Measurements from ENCODE around the gene INTS3.

Gene INTS3

GRCh38 chr1:153684892-153685291 is 43.0 kb upstream of the INTS3 start:
- TF ChIP-seq, protein P1, sequence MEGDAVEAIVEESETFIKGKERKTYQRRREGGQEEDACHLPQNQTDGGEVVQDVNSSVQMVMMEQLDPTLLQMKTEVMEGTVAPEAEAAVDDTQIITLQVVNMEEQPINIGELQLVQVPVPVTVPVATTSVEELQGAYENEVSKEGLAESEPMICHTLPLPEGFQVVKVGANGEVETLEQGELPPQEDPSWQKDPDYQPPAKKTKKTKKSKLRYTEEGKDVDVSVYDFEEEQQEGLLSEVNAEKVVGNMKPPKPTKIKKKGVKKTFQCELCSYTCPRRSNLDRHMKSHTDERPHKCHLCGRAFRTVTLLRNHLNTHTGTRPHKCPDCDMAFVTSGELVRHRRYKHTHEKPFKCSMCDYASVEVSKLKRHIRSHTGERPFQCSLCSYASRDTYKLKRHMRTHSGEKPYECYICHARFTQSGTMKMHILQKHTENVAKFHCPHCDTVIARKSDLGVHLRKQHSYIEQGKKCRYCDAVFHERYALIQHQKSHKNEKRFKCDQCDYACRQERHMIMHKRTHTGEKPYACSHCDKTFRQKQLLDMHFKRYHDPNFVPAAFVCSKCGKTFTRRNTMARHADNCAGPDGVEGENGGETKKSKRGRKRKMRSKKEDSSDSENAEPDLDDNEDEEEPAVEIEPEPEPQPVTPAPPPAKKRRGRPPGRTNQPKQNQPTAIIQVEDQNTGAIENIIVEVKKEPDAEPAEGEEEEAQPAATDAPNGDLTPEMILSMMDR (conservative IDR thresholded peaks at IDR 0.05; ENCODE audit: low read depth, low read length) = no peak
- H3K4me3 ChIP-seq (ENCODE audit: low read length) = no peak overlapping the region
- no peak for DNase-seq (ENCODE audit: low read depth)

GRCh38 chr1:153685544-153686340 is 42.1 kb upstream of the INTS3 start:
- TF ChIP-seq, protein P1 (conservative IDR thresholded peaks at IDR 0.05; ENCODE audit: low read depth, low read length) = no peak

DNA sequence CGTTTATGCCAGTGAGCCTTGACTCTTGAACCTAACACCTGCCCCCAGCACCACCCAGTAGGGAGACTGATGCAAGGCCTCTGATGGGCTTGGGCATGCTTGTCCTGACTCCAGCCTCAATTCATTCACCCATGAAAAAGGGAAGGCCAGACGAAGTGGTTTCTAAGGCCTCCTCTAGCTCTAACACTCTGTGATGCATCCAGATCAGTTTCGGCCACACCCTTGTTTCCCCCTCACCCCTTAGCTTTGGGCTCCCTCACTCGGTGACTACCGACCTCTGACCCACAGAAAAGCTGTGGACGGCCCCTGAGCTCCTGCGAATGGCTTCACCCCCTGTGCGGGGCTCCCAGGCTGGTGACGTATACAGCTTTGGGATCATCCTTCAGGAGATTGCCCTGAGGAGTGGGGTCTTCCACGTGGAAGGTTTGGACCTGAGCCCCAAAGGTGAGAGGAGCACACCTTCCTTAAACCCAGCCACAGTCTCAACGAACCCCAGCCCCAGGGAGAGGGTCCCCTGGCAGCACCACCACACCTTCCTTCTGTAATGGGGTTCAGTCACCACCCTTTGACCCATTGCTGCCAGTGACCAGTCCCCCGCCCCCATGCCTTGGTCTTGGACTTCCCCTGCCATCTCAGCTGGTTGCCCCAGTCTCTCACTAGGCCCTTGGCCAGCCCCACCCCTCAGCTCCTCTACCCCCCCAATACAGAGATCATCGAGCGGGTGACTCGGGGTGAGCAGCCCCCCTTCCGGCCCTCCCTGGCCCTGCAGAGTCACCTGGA is 40.3 kb upstream of the INTS3 start:
- DNase-seq (ENCODE audit: low read depth) = no peak
- no peak overlapping the region for H3K4me3 ChIP-seq (ENCODE audit: low read length)

More at GRCh38 chr1:153685544-153686340, 42.1 kb upstream of the INTS3 start:
- no peak for DNase-seq (ENCODE audit: low read depth)
- H3K4me3 ChIP-seq (ENCODE audit: low read length) = no peak overlapping the region

DNA sequence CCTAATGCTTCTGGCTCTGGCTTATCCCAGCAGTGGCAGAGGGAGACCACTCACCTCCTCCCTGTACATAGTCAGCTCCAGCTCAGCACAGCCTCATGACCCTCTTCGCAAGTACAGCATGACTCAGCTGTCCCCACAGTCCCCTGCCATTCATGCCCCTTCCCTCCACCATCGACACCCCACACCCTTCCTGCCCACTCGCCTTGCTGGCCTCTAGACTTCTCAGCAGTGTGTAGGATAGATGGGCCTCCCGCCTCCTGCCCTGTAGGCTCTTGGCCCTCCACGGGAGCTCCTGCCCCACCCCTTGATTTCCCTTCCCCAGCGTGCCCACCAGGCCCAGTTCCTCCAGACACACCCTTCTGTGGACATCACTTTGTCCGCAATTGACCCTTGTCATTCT is 39.6 kb upstream of the INTS3 start:
- TF ChIP-seq, protein P1 (conservative IDR thresholded peaks at IDR 0.05; ENCODE audit: low read depth, low read length) = no peak
- no peak for DNase-seq (ENCODE audit: low read depth)
- H3K4me3 ChIP-seq (ENCODE audit: low read length) = no peak overlapping the region

More for the DNA sequence above, 40.3 kb upstream of the INTS3 start:
- TF ChIP-seq, protein P1 (conservative IDR thresholded peaks at IDR 0.05; ENCODE audit: low read depth, low read length) = no peak

DNA sequence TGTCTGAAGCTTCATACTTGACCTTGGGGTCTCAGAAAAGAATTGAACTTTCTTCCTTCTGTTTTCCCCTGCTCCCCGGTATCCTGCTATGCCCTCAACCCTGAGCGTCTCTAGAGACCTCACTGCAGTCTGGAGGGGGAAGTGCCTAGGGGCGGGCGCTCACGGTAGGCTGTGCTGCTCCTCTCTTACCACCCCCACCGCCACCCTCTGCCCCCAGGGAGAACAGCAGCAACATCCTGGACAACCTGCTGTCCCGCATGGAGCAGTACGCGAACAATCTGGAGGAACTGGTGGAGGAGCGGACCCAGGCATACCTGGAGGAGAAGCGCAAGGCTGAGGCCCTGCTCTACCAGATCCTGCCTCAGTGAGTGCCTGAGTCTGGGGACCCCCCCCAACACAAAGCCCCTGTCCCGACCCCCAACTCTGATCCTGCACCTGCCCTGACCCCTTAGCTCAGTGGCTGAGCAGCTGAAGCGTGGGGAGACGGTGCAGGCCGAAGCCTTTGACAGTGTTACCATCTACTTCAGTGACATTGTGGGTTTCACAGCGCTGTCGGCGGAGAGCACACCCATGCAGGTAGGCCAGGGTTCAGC is 39.0 kb upstream of the INTS3 start:
- DNase-seq (ENCODE audit: low read depth) = no peak
- no peak overlapping the region for H3K4me3 ChIP-seq (ENCODE audit: low read length)
- TF ChIP-seq, protein P1 (conservative IDR thresholded peaks at IDR 0.05; ENCODE audit: low read depth, low read length) = no peak

GRCh38 chr1:153693466-153693865 is 34.4 kb upstream of the INTS3 start:
- TF ChIP-seq, protein P1 (conservative IDR thresholded peaks at IDR 0.05; ENCODE audit: low read depth, low read length) = no peak

More at GRCh38 chr1:153693466-153693865, 34.4 kb upstream of the INTS3 start:
- no peak for DNase-seq (ENCODE audit: low read depth)
- H3K4me3 ChIP-seq (ENCODE audit: low read length) = no peak overlapping the region

Measured in retinal pigment epithelial cell (primary cell).